ENCODE measurements around the gene FAM135A. TPM values are rescaled to one million over a fixed set of nuclear protein-coding genes. Genes with fewer than 3 reads are reported as not detected.

FAM135A gene
- total RNA-seq, 1 donor = 21.0 TPM

- H3K4me3 ChIP-seq (ENCODE audit: low read depth, low read length) = no peak overlapping the region
- no peak for TF ChIP-seq CTCF (IDR thresholded peaks at IDR 0.05; ENCODE audit: insufficient read depth, low read length)
- DNase-seq (ENCODE audit: low read depth) = no peak
These were observed 17.1 kb upstream of the FAM135A start for GRCh38 chr6:70396163-70396562.

GRCh38 chr6:70396796-70397729, 16.2 kb upstream of the FAM135A start:
- DNase-seq (ENCODE audit: low read depth) = no peak
- TF ChIP-seq CTCF (IDR thresholded peaks at IDR 0.05; ENCODE audit: insufficient read depth, low read length) = no peak

GRCh38 chr6:70398783-70399728, 14.3 kb upstream of the FAM135A start:
- no peak for TF ChIP-seq CTCF (IDR thresholded peaks at IDR 0.05; ENCODE audit: insufficient read depth, low read length)
- H3K4me3 ChIP-seq (ENCODE audit: low read depth, low read length) = no peak overlapping the region
- peak; percentile 27 for DNase-seq (ENCODE audit: low read depth)

More at GRCh38 chr6:70396796-70397729, 16.2 kb upstream of the FAM135A start:
- H3K4me3 ChIP-seq (ENCODE audit: low read depth, low read length) = no peak overlapping the region

GRCh38 chr6:70404658-70405057, 8.7 kb upstream of the FAM135A start:
- no peak for TF ChIP-seq CTCF (IDR thresholded peaks at IDR 0.05; ENCODE audit: insufficient read depth, low read length)
- H3K4me3 ChIP-seq (ENCODE audit: low read depth, low read length) = no peak overlapping the region

GRCh38 chr6:70409216-70409615, 4.1 kb upstream of the FAM135A start:
- TF ChIP-seq CTCF (IDR thresholded peaks at IDR 0.05; ENCODE audit: insufficient read depth, low read length) = no peak
- H3K4me3 ChIP-seq (ENCODE audit: low read depth, low read length) = no peak overlapping the region
- DNase-seq (ENCODE audit: low read depth) = no peak

More at GRCh38 chr6:70404658-70405057, 8.7 kb upstream of the FAM135A start:
- DNase-seq (ENCODE audit: low read depth) = no peak

- no peak for TF ChIP-seq CTCF (IDR thresholded peaks at IDR 0.05; ENCODE audit: insufficient read depth, low read length)
- no peak overlapping the region for H3K4me3 ChIP-seq (ENCODE audit: low read depth, low read length)
- no peak for DNase-seq (ENCODE audit: low read depth)
These were observed 1.6 kb upstream of the FAM135A start for GRCh38 chr6:70411542-70412251.

Data from fibroblast of the aortic adventitia (primary cell).